Cardiac muscle cell (in vitro differentiated cells and primary cell): ENCODE measurements around the gene CACNA1C. TPM values are rescaled to one million over a fixed set of nuclear protein-coding genes. Genes with fewer than 3 reads are reported as not detected.
A peak's percentile ranks its signal among the peaks of the same experiment; 100 is the strongest.

Experiments used
- DNase-seq, 2 donors: peaks; one replicate each; pipeline versions ENCODE4 v3.0.0 to v3.0.0-alpha.2; 2010 to 2017; ENCODE audit warnings: low read depth in 1 of 2, low spot score in 1 of 2
- H3K27ac ChIP-seq: fragments of 200-600 bp; sonication (generic); 2 replicates; pipeline ENCODE4 v1.5.1; 2016
- H3K27me3 ChIP-seq: fragments of 200-600 bp; sonication (generic); 2 replicates; pipeline ENCODE4 v1.6.0; 2016; ENCODE audit warnings: control low read depth
- H3K36me3 ChIP-seq: fragments of 200-600 bp; sonication (generic); 2 replicates; pipeline ENCODE4 v1.5.1; 2016; ENCODE audit warnings: control low read depth
- H3K4me1 ChIP-seq: fragments of 200-600 bp; sonication (generic); 2 replicates; pipeline ENCODE4 v1.8.1; 2017; ENCODE audit warnings: low read depth, mild to moderate bottlenecking, mixed run types
- H3K4me3 ChIP-seq: fragments of 200-600 bp; sonication (generic); 2 replicates; pipeline ENCODE4 v1.5.1; 2016; ENCODE audit warnings: mild to moderate bottlenecking
- H3K9me3 ChIP-seq: fragments of 200-600 bp; sonication (generic); 2 replicates; pipeline ENCODE4 v1.5.1; 2017; ENCODE audit warnings: low read depth, mild to moderate bottlenecking, control low read depth
- CTCF ChIP-seq: IDR thresholded peaks from 2 replicates; pipeline ENCODE4 v1.5.1; 2012; ENCODE audit warnings: low read depth, mild to moderate bottlenecking, low read length
- polyA plus RNA-seq: library from polyadenylated mRNA; unstranded; fragments of >200 nt; fragmentation: Nextera tagmentation; extraction: Ambion mirVana; gene quantifications from 2 replicates; pipeline ENCODE4 v1.2.1, GENCODE V29; 2016
- total RNA-seq: library from RNA; depleted of rRNA; stranded (reverse); fragments of >200 nt; gene quantifications from 2 replicates; pipeline ENCODE4 v1.2.3, GENCODE V29; 2016

CACNA1C gene
- total and polyA plus RNA-seq, 2 experiments from 2014 or later: 40.8 to 77.8 TPM

GRCh38 chr12:2687726-2688125 is 634.9 kb downstream of the CACNA1C start:
- DNase-seq: no peak

GRCh38 chr12:2688381-2688931 is 635.7 kb downstream of the CACNA1C start:
- no peak for DNase-seq
- Histone ChIP-seq H3K27me3 (peaks cover 21% of the 10 kb centered on the region), H3K9me3 (no peaks in the 10 kb centered on the region), H3K4me1 (no peaks in the 10 kb centered on the region), H3K36me3 (peaks cover 10% of the 10 kb centered on the region), H3K4me3 (no peak overlapping the region), H3K27ac (no peak overlapping the region)
- no peak for TF ChIP-seq CTCF

More at GRCh38 chr12:2687726-2688125, 634.9 kb downstream of the CACNA1C start:
- Histone ChIP-seq H3K36me3 (peaks cover 10% of the 10 kb centered on the region), H3K9me3 (no peaks in the 10 kb centered on the region), H3K27me3 (peaks cover 21% of the 10 kb centered on the region), H3K27ac (no peak overlapping the region), H3K4me1 (peaks cover 4% of the 10 kb centered on the region), H3K4me3 (no peak overlapping the region)
- no peak for TF ChIP-seq CTCF

GRCh38 chr12:2689393-2689792 is 636.6 kb downstream of the CACNA1C start:
- DNase-seq: no peak
- no peak for TF ChIP-seq CTCF

GRCh38 chr12:2689879-2690278 is 637.1 kb downstream of the CACNA1C start:
- Histone ChIP-seq H3K27me3 (peaks cover 21% of the 10 kb centered on the region), H3K9me3 (no peaks in the 10 kb centered on the region), H3K4me1 (no peaks in the 10 kb centered on the region), H3K36me3 (peaks cover 10% of the 10 kb centered on the region), H3K27ac (no peak overlapping the region), H3K4me3 (no peak overlapping the region)
- no peak for TF ChIP-seq CTCF
- no peak for DNase-seq

More at GRCh38 chr12:2689393-2689792, 636.6 kb downstream of the CACNA1C start:
- no peak overlapping the region for H3K27ac ChIP-seq
- H3K9me3 ChIP-seq: no peaks in the 10 kb centered on the region
- peaks cover 21% of the 10 kb centered on the region for H3K27me3 ChIP-seq
- H3K36me3 ChIP-seq: peaks cover 10% of the 10 kb centered on the region
- no peaks in the 10 kb centered on the region for H3K4me1 ChIP-seq
- H3K4me3 ChIP-seq: no peak overlapping the region

- Histone ChIP-seq H3K4me1 (no peaks in the 10 kb centered on the region), H3K36me3 (peaks cover 10% of the 10 kb centered on the region), H3K27ac (no peak overlapping the region), H3K4me3 (peak overlapping the region; percentile 15), H3K27me3 (peaks cover 21% of the 10 kb centered on the region), H3K9me3 (no peaks in the 10 kb centered on the region)
- no peak for TF ChIP-seq CTCF
- no peak for DNase-seq
Observed at GRCh38 chr12:2690348-2691005, 637.7 kb downstream of the CACNA1C start.
